Measurements from ENCODE around the gene LDAH. TPM values are rescaled to one million over a fixed set of nuclear protein-coding genes. Genes with fewer than 3 reads are reported as not detected.

The LDAH gene
- total RNA-seq, 1 experiment from 2014 or later: 27.4 TPM

DNA sequence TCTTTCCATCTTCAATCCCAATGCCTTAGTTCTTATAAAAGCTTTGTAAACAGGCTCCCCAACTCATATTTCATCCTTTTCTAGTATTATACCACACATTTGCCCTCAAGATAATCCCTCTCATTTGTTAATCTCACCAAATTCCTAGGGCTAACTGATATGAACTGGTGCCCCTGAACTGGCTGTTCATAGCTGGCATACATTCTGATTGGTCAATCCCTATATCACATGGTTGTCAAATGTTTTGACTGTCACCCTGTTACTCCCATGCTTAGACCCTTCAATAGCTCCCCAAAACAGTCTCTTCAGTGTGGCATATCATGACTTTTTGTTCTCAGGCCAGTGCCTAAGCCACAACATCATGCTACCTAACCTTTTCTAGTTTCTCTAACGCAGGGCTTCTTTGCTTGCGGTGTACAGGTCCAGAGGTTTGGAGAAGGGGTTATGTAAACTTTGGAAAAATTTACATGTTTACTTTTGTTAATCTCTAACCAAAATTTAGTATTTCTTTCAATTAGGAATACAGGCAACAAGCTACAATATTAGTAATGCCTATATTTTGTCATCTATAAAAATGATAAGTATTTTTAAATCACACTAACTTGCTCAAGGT lies 125.5 kb downstream of the LDAH start:
- TF ChIP-seq EZH2 (IDR thresholded peaks at IDR 0.05; ENCODE audit: borderline replicate concordance, low read depth, low read length, poor library complexity, severe bottlenecking): no peak
- Histone ChIP-seq H3K27ac (ENCODE audit: low read depth, low read length, poor library complexity, severe bottlenecking) (no peak overlapping the region), H3K27me3 (replicated peaks; ENCODE audit: insufficient read depth, low read depth, low read length, poor library complexity) (no peaks in the 10 kb centered on the region), H3K9me3 (ENCODE audit: low read depth, low read length, poor library complexity, severe bottlenecking) (no peaks in the 10 kb centered on the region), H3K4me3 (ENCODE audit: low read depth, low read length, poor library complexity, severe bottlenecking) (no peak overlapping the region), H3K4me1 (ENCODE audit: insufficient read depth, low read length, poor library complexity, severe bottlenecking) (no peaks in the 10 kb centered on the region), H3K36me3 (ENCODE audit: insufficient read depth, low read length, poor library complexity, severe bottlenecking) (no peaks in the 10 kb centered on the region)
- intact Hi-C loops (cut with micrococcal nuclease; ENCODE audit: unreplicated experiment): no loop called here
- CTCF ChIA-PET: no interaction called here
- DNase-seq (ENCODE audit: low spot score): no peak
- POLR2A ChIA-PET (ENCODE audit: low non-redundant PET): no interaction called here
- no TSS peak for BruUV-seq (replicated peaks)

DNA sequence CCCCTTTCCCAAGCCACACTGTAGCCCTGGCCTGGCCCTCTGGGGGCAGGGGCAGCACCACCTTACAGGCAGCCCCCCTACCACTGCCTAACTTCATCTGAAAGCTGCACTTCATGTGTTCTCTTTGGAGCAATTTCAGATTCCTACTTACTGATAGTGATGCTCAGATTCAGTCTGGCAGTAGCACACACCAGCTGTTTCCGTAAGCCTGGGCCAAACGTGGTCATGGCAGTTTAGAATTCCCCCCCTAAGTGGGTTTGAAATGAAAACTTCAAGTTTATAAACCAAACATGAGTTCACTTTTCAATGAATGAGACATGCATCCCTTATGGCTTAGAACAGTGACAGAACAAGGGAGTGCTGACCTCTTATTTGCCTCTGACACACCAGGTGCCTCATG lies 126.5 kb downstream of the LDAH start:
- Histone ChIP-seq H3K27me3 (replicated peaks; ENCODE audit: insufficient read depth, low read depth, low read length, poor library complexity) (no peaks in the 10 kb centered on the region), H3K36me3 (ENCODE audit: insufficient read depth, low read length, poor library complexity, severe bottlenecking) (no peaks in the 10 kb centered on the region), H3K4me3 (ENCODE audit: low read depth, low read length, poor library complexity, severe bottlenecking) (no peak overlapping the region), H3K4me1 (ENCODE audit: insufficient read depth, low read length, poor library complexity, severe bottlenecking) (no peaks in the 10 kb centered on the region), H3K9me3 (ENCODE audit: low read depth, low read length, poor library complexity, severe bottlenecking) (no peaks in the 10 kb centered on the region), H3K27ac (ENCODE audit: low read depth, low read length, poor library complexity, severe bottlenecking) (no peak overlapping the region)
- CTCF ChIA-PET: no interaction called here
- POLR2A ChIA-PET (ENCODE audit: low non-redundant PET): no interaction called here
- DNase-seq (ENCODE audit: low spot score): no peak
- BruUV-seq (replicated peaks): no TSS peak
- intact Hi-C loops (cut with micrococcal nuclease; ENCODE audit: unreplicated experiment): no loop called here
- TF ChIP-seq, protein P1, sequence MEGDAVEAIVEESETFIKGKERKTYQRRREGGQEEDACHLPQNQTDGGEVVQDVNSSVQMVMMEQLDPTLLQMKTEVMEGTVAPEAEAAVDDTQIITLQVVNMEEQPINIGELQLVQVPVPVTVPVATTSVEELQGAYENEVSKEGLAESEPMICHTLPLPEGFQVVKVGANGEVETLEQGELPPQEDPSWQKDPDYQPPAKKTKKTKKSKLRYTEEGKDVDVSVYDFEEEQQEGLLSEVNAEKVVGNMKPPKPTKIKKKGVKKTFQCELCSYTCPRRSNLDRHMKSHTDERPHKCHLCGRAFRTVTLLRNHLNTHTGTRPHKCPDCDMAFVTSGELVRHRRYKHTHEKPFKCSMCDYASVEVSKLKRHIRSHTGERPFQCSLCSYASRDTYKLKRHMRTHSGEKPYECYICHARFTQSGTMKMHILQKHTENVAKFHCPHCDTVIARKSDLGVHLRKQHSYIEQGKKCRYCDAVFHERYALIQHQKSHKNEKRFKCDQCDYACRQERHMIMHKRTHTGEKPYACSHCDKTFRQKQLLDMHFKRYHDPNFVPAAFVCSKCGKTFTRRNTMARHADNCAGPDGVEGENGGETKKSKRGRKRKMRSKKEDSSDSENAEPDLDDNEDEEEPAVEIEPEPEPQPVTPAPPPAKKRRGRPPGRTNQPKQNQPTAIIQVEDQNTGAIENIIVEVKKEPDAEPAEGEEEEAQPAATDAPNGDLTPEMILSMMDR (conservative IDR thresholded peaks at IDR 0.05; ENCODE audit: low read depth, low read length): no peak
- TF ChIP-seq EZH2 (IDR thresholded peaks at IDR 0.05; ENCODE audit: borderline replicate concordance, low read depth, low read length, poor library complexity, severe bottlenecking): no peak

DNA sequence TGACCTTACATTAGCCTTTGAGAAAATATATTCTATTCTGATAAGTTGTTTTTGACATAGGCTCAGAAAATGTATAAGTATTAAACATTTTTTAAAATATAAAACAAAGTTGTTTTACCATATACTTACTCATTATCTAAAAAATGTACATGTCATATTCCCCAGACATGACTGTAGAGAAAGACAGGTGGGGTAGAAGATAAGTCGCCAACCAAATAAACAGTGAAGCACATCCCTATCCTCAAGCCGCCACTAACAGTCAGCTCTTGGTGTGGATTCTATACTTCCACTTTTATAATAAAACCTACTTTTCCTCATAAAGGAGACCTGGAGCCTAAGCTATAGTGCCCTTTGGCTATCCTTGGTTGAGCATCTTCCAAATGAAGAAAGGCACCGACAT lies 129.6 kb downstream of the LDAH start:
- no peak for DNase-seq (ENCODE audit: low spot score)
- Histone ChIP-seq H3K9me3 (ENCODE audit: low read depth, low read length, poor library complexity, severe bottlenecking) (no peaks in the 10 kb centered on the region), H3K4me1 (ENCODE audit: insufficient read depth, low read length, poor library complexity, severe bottlenecking) (no peaks in the 10 kb centered on the region), H3K36me3 (ENCODE audit: insufficient read depth, low read length, poor library complexity, severe bottlenecking) (no peaks in the 10 kb centered on the region), H3K27me3 (replicated peaks; ENCODE audit: insufficient read depth, low read depth, low read length, poor library complexity) (no peaks in the 10 kb centered on the region), H3K27ac (ENCODE audit: low read depth, low read length, poor library complexity, severe bottlenecking) (no peak overlapping the region), H3K4me3 (ENCODE audit: low read depth, low read length, poor library complexity, severe bottlenecking) (no peak overlapping the region)
- no TSS peak for BruUV-seq (replicated peaks)
- ChIA-PET CTCF (no interaction called here), POLR2A (ENCODE audit: low non-redundant PET) (no interaction called here)
- intact Hi-C loops (cut with micrococcal nuclease; ENCODE audit: unreplicated experiment): no loop called here
- no peak for TF ChIP-seq EZH2 (IDR thresholded peaks at IDR 0.05; ENCODE audit: borderline replicate concordance, low read depth, low read length, poor library complexity, severe bottlenecking)
- TF ChIP-seq, protein P1 (conservative IDR thresholded peaks at IDR 0.05; ENCODE audit: low read depth, low read length): no peak

GRCh38 chr2:20692081-20692480 lies 130.8 kb downstream of the LDAH start:
- H3K4me3 ChIP-seq (ENCODE audit: low read depth, low read length, poor library complexity, severe bottlenecking): no peak overlapping the region
- no peaks in the 10 kb centered on the region for H3K9me3 ChIP-seq (ENCODE audit: low read depth, low read length, poor library complexity, severe bottlenecking)
- intact Hi-C loops (cut with micrococcal nuclease; ENCODE audit: unreplicated experiment): no loop called here
- ChIA-PET POLR2A (ENCODE audit: low non-redundant PET) (no interaction called here), CTCF (no interaction called here)
- TF ChIP-seq, protein P1 (conservative IDR thresholded peaks at IDR 0.05; ENCODE audit: low read depth, low read length): no peak
- TF ChIP-seq EZH2 (IDR thresholded peaks at IDR 0.05; ENCODE audit: borderline replicate concordance, low read depth, low read length, poor library complexity, severe bottlenecking): no peak
- no peaks in the 10 kb centered on the region for H3K4me1 ChIP-seq (ENCODE audit: insufficient read depth, low read length, poor library complexity, severe bottlenecking)
- no TSS peak for BruUV-seq (replicated peaks)
- DNase-seq (ENCODE audit: low spot score): no peak
- H3K36me3 ChIP-seq (ENCODE audit: insufficient read depth, low read length, poor library complexity, severe bottlenecking): no peaks in the 10 kb centered on the region
- no peak overlapping the region for H3K27ac ChIP-seq (ENCODE audit: low read depth, low read length, poor library complexity, severe bottlenecking)
- H3K27me3 ChIP-seq (replicated peaks; ENCODE audit: insufficient read depth, low read depth, low read length, poor library complexity): no peaks in the 10 kb centered on the region
